NCI-H748 treated with DMSO at 0.1 percent for 48 hours (cell line): ENCODE measurements around the gene C2CD5.
A peak's percentile ranks its signal among the peaks of the same experiment; 100 is the strongest.
"Not testable (repeated sequence)": the region's sequence is repeated elsewhere in the genome, so short reads cannot be mapped to it uniquely, and the experiment has no call there.

ENCODE experiments used
- DNase-seq: peaks from one replicate; lab custom pipeline; 2025; lab: John Stamatoyannopoulos, UW

C2CD5 gene, protein sequence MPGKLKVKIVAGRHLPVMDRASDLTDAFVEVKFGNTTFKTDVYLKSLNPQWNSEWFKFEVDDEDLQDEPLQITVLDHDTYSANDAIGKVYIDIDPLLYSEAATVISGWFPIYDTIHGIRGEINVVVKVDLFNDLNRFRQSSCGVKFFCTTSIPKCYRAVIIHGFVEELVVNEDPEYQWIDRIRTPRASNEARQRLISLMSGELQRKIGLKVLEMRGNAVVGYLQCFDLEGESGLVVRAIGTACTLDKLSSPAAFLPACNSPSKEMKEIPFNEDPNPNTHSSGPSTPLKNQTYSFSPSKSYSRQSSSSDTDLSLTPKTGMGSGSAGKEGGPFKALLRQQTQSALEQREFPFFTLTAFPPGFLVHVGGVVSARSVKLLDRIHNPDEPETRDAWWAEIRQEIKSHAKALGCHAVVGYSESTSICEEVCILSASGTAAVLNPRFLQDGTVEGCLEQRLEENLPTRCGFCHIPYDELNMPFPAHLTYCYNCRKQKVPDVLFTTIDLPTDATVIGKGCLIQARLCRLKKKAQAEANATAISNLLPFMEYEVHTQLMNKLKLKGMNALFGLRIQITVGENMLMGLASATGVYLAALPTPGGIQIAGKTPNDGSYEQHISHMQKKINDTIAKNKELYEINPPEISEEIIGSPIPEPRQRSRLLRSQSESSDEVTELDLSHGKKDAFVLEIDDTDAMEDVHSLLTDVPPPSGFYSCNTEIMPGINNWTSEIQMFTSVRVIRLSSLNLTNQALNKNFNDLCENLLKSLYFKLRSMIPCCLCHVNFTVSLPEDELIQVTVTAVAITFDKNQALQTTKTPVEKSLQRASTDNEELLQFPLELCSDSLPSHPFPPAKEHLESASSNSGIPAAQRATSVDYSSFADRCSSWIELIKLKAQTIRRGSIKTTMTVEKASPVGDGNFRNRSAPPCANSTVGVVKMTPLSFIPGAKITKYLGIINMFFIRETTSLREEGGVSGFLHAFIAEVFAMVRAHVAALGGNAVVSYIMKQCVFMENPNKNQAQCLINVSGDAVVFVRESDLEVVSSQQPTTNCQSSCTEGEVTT

DNA sequence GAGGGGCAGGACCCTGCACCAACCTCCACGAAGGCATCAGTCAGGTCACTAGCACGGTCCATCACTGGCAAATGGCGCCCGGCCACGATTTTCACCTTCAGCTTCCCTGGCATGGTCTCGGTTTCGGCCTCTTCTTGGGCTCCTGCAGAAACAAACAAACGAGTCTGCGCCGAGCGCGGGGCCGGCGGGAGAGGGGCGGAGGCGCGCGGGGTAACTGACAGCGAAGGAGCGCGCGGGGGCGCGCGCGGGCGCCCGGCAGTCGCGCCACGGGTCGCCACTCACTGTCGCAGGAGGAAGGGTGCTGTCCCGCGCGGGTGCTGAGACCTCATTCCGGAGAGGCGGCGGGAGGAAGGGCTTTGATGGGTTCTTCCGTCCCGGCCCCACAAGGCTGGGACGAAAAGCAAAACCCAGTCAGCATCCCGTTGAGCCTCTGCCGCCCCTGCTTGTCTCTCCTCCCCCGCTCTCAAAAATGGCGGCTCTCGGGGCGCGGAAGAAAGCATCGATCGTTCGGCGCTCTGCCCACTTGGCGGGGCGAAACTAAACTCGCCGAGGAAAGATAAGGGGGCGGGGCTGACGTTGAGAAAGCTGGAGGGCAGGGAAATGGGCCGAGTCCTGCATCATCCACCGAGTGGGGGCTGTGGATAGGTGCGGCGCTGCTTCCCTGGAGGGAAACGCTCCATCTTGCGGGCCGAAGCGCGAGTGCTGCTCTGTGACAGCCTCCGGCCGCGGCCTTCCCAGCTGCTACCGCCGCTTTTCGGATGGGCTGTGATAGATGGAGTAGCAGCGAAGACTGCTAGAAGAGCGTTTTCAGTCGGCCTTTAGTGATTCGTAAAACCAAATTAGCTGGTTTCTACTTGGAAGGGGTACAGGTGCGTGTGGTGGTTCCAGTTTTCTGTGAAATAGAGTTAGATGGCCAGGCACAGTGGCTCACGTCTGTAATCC lies at the start of gene C2CD5:
Gene C2CD5, minus strand, starts transcription at position 505 of the 942 bp plus-strand sequence. Its CDS starts 392 bp downstream, at position 113.
- peak; percentile 86 for DNase-seq

DNA sequence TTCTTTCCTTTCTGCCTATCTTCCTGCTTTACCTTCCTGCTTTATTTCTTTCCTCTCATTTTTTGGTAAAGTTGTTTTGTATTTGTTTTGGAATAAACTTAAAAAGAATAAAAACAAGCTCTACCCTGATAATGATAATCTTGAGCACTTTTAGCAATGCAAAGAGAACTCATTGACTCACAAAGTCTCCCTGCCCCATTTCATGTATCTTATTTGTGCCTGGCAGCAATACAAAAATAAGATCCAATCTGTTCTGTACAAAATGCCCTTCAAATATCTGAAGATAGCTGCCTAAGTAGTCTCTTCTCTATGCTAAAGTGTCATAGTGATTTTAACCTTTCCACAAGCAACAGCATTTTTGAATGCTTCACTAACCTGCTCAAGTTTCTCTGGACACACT lies 49.5 kb upstream of the C2CD5 start:
- DNase-seq: no peak

DNA sequence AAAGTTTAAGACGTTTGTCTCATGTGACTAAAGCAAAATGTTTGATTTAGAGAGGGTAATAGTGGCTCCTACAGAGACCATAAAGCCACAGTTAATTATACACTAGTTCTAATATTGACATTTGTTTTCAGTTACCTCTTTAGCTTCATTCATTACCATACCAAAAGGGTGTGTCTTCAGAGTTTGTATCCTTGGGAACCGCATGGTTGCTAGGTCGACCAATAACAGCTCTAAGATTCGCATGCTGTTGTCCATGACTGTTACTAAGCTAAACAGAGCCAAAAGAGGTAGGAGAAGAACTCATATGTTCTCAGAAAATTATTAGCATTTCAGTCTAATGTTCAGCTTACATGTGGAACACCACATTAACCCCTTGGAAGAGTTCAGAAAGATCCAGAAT lies 44.5 kb upstream of the C2CD5 start:
- DNase-seq: peak; percentile 86

DNA sequence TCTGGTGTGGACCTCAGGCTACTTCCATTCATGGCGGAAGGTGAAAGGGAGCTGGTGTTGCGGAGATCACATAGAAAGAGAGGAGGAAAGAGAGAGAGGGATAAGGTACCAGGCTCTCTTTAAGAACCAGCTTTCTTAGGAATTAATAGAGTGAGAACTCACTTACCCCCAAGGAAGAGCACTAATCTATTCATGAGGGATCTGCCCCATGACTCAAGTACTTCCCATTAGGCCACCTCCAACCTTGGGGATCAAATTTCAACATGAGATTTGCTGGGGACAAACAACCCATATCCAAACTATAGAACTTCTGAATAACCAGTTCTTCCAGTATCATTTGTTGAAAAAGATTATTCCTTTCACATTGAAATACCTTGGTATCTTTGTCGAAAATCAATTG lies 34.0 kb upstream of the C2CD5 start:
- no peak for DNase-seq

DNA sequence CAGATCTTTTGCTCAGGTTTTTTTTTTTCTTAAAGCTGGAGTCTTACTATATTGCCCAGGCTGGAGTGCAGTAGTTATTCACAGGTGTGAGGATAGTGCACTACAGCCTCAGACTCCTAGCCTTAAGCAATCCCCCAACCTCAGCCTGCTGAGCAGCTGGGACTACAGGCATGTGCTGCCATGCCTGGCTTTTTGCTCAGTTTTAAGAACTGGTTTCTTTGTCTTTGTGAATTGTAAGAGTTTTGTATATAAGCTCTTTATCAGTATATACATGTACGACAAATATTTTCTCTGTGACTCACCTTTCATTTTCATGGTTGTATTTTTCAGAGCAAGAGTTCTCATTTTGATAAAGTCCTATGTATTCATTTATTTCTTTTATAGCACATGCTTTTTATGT lies 33.3 kb upstream of the C2CD5 start:
- DNase-seq: no peak

DNA sequence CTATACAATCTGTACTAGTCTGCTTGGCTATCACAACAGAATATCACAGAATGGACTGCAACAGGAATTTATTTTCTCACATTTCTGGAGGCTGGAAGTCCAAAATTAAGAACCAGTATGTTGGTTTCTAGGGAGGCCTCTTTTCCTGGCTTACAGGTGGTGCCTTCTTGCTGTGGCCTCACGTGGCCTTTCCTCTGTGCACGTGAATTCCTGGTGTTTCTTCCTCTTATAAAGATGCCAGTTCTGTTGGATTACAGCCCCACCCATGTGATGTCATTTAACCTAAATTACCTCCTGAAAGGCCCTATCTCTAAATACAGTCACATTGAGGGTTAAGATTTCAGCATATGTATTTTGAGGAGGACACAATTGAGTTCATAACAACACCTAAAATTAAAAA lies 32.1 kb upstream of the C2CD5 start:
- DNase-seq: no peak

DNA sequence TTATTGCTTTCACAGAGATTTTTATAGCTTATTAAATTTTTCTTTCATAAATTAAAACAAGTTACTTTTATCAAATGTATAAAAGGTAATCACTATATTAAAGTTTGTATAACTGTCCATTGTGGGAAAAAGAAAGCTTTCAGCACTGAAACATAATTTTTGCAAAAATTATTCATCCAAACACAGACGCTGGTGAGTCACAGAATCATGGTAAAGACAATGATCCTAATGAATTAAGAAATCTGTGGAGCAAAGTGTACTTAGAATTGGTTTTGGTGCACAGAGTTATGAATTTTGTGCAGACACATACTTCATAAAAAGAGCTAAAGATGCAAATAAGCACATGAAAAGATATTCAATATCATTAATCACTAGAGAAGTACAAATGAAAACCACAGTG lies 31.7 kb upstream of the C2CD5 start:
- DNase-seq: no peak

DNA sequence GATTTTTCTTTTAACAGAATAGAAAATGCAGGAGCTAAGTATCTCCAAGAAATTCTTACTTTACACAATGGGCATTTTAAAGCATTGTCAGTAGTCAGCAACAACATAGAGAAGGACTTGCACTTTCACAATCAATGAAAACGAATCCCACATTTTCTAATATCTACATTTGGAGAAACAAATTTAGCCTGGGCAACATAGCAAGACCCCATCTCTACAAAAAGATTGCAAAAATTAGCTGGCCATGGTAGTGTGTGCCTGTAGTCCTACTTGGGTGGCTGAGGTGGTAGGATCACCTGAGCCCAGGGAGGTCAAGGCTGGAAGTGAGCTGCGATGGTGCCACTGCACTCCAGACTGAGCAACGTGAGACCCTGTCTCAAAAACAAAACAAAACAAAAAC lies 30.6 kb upstream of the C2CD5 start:
- DNase-seq: no peak

DNA sequence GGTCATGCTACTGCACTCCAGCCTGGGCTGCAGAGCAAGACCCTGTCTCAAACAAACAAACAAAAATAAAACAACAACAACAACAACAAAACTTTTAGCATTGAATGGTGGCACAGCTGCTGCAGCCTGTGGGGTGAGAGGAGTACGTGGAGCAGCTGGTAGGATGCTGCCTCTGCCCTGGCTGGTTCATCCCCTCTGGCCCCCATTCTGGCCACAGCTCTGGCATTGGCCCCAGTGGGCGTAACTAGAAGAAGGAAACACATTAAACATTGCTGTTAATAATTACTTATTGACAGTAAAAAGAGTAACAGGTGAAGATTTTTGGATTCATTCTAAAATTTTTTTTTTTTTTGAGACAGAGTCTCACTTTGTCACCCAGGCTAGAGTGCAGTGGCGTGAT lies 28.8 kb upstream of the C2CD5 start:
- no peak for DNase-seq

DNA sequence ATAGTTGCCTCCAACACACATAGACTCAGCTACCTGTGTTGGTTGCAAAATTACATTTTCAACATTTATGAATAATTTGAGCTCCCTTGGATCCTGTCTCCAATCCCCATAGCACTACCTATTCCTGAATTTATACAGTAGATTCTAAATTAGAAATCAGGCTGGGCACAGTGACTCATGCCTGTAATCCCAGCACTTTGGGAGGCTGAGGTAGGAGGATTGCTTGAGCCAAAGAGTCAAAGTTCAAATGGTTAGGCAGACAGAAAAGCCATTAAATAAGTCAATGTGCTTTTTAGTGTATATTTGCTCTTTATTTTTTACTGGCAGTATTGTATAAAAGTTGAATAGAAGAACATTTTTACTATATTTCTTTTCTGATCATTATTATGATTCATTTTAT lies 24.9 kb upstream of the C2CD5 start:
- no peak for DNase-seq

DNA sequence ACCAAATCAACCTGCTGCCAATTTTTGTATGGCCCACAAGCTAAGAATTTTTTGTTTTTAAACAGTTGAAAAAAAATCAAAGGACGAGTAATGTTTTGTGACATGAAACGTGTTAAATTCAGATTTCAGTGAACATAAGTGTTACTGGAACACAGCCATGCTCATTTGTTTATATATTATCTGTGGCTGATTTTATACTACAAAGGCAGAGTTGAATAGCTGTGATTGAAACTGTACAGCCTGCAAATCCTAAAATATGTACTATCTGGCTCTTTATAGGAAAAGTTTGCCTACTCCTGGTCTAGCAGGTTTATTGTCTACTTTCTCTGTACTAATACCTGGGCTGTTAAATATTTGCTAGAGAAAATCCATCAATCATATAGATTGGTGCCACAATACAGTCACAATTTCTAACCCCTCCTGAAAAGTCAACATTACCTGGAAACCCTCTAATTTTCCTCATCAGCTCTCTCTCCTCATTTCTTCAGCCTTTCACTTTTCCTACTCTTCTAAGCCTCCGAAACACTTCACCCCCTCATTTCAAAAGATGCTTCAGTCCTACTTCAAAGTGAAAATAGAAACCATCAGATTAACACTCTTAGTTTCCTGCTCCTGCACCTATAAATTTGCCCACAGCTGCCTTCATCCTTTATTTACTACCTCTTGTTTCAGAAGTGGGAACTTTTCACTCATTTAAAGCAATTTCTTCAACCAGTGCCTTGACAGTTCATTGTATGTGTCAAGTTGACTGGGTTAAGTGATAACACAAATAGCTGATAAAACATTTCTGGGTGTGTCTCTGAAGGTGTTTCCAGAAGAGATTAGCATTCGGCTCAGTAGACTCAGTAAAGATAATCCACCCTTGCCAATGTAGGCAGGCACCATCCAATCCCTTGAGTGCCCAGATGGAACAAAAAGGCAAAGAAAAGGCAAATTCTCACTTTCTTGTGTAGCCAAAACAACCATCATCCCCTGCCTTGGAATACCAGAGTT lies 18.0 kb upstream of the C2CD5 start:
- DNase-seq: peak; percentile 64

DNA sequence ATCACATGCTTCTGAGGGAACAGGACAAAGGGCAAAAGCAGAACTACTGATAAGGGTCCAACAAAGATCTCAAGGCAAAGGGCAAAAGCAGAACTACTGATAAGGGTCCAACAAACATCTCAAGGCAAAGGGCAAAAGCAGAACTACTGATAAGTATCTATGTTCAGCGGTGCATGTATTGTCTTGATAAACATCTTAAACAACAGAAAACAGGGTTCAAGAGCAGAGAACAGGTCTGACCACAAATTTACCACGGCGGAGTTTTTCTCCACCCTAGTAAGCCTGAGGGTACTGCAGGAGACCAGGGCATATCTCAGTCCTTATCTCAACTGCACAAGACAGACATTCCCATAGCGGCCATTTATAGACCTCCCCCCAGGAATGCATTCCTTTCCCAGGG lies 10.4 kb upstream of the C2CD5 start:
- not testable (repeated sequence) for DNase-seq

DNA sequence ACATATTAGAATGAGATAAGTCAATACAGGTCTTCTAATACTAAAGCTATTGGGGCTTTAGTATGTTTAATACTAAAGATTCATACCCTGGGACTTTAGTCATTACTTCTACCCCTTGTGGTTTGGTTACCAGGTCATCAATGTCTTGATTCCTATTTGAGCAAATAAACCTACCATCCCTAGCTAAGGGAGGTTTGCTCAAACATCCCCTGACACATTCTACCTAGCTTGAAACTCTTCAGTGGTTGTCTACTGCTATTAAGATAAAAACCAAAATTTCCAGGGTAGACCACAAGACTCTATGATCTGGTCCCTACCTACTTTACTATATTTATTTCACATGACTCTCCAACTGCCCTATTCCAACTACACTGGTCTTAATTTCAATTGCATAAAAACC lies 7.3 kb upstream of the C2CD5 start:
- no peak for DNase-seq

DNA sequence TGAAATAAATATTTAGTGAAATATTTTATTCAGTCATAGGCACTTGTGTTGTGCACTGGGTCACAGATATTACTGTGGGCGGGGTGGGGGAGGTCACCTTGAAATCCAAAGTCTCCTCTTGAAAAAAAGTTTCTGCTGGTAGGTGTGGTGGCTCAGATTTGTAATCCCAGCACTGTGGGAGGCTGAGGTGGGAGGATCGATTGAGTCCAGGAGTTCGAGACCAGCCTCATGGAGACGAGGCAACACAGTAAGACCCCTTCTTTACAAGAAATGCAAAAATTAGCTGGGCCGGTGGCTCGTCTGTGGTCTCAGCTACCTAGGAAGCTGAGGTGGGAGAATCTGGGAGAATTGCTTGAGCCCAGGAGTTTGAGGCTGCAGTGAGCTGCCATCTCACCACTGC lies 913 bp upstream of the C2CD5 start:
- DNase-seq: no peak

DNA sequence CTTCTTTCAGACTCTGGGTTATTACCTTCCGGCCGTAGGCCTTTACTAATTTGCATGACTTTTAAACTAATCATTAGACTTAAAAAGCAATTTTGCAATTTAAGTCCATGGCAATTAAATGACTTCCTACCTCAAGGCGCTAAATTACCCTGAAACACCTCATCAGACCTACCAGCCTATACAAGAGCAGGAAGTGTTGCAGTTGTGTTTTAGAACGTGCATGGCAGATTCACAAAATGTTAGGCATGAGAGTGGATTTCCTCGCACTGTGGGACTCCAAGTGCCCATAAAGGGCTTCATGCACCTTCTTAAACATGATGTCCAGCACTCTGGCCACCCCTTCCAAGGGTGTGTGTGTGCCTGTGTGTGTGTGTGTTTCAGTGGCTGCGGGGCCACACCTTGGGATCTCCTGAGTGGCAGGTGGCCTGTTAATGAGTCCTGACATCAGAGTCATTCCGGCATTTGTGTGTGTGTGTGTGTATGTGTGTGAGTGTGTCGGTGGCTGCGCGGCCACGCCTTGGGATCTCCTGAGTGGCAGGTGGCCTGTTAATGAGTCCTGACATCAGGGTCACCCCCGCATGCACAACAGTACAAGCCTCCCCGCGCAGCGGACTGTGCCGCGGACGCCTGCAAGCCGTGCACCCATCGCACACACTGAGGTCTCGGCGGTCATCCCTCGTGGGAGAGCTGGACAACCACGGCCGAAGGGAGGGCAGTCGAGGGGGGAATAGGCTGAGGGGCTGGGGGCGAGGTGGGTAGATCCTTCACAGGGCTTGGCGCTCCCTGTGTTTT lies 900 bp downstream of the C2CD5 start:
- DNase-seq: peak; percentile 26

DNA sequence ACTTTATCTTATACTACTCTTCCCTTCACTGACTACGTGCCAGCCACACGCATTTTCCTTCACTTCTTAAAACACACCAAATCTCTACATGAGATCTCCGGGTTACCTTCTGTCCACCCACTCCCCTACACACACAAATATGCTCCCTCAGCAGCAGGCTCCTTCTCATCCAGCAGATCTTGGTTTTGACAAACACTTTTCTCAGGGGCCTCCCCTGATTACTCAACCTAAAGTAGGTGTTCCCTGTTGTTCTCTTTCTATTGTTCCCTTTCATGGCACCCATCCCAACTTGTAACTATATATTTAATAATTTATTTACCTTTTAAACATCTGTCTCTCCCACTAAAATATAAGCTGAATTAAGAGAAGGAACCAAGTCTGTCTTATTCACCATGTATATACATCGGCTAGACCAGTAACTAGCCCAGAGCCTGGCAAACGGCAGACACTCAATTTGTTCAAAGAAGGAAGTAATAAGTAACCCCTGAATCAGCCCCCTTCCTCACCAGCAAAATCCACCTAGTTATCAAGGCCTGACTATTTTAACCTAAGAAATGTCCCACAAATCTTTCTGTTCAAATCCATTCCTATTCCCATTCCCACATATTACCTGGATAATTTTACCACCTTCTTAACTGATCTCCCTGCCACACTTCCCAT lies 2.7 kb downstream of the C2CD5 start:
- DNase-seq: no peak

DNA sequence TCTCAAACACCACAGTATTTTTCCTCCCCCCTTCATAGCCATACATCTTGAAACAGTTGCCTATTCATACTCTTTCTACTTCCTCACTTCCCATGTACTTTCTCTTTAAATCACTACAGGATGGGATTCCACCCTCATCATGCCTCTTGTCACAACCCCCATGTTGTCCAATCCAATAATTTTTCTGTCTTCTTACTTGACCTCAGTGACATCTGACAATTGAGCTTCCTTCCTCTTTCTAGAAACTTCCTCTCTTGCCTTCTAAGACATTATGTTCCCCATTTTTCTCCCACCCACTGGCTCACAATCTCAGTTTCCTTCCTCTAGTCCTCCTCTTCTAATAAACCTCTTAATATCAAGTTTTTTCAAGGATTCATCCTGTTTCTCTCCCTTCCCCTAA lies 5.3 kb downstream of the C2CD5 start:
- no peak for DNase-seq

DNA sequence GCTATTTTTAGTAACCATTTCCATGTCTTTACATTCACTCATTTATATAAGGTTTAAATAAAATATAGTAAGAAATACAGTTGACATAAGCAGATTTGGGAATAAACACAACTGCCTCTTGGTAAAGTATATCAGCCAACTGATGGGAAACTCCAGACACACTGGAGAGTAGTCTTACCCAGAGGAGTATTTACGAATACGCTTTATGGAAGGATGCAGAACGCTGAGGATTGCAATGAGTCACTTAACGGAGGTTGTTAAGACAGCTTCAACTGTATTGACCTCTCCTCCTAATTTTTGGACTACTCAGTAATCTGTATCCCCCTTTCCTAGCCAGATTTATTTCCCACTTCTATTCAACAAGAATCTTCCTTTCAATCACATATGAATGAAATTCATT lies 6.0 kb downstream of the C2CD5 start:
- DNase-seq: no peak

DNA sequence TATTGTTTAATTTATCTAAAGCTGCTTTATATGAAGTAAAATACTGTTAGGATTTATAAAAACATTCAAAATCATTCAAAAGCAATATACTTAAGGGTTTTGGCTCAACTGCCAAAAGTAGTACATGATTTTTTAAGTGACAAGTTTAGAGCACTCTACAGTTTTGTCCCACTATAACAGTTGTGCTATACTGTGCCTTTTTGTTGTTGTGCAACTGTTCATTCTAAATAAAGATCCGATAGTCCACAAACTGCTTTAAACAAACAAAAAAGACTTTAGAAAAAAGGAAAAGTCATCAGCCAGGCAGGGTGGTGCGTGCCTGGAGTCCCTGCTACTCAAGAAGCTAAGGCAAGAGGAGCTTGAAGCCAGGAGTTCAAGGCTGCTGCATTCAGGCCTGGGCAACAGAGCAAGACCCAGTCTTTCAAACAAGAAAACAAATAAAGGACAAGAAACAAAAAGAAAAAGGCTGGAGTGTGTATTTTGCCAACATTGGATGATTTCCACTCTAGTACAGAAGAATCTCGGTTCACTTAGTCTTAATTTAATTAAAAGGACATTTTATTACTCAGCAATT lies 7.3 kb downstream of the C2CD5 start:
- DNase-seq: no peak
